IMR-90 (cell line): ENCODE measurements around the gene LARP1. TPM values are rescaled to one million over a fixed set of nuclear protein-coding genes. Genes with fewer than 3 reads are reported as not detected.
A peak's percentile ranks its signal among the peaks of the same experiment; 100 is the strongest.

Experiments
- ATAC-seq: fragments of 200-7000 bp; cut with Tn5 transposase; 2 replicates; pipeline ENCODE4 v1.9.1; 2020; ENCODE audit warnings: low read depth, mild to moderate bottlenecking, moderate library complexity
- BruUV-seq: library from RNA; stranded (reverse); fragments of 400-500 nt; replicated peaks from 2 replicates; lab custom pipeline; 2021; lab: Mats Ljungman, UMichigan
- CTCF ChIA-PET: fragments of 300-600 bp; formaldehyde crosslinking; extraction: SDS; loops from one replicate; lab custom pipeline; 2021; ENCODE audit warnings: antibody characterized with exemption; lab: Yijun Ruan, JAX
- POLR2A ChIA-PET: fragments of 300-600 bp; sonication (Branson Sonifier 250); formaldehyde crosslinking; loops from one replicate; lab custom pipeline; 2022; ENCODE audit warnings: antibody characterized with exemption; ENCODE audit not compliant: unreplicated experiment; lab: Charles Lee
- DNase-seq: peaks from one replicate; pipeline ENCODE4 v3.0.0; 2013
- H2AFZ ChIP-seq: replicated peaks from 2 replicates; pipeline ENCODE3; 2013; ENCODE audit warnings: low read length, mild to moderate bottlenecking; ENCODE audit not compliant: poor library complexity
- H2AK5ac ChIP-seq: 2 replicates; pipeline ENCODE4 v1.6.1; 2013; ENCODE audit warnings: low read depth, low read length, inconsistent platforms
- H2AK9ac ChIP-seq: replicated peaks from 2 replicates; pipeline ENCODE3; 2013; ENCODE audit warnings: mild to moderate bottlenecking, low read depth, low read length, moderate library complexity; ENCODE audit not compliant: poor library complexity
- H2BK120ac ChIP-seq: 2 replicates; pipeline ENCODE4 v1.6.1; 2013; ENCODE audit warnings: low read depth, low read length, inconsistent platforms
- H2BK15ac ChIP-seq: 3 replicates; pipeline ENCODE4 v1.6.1; 2013; ENCODE audit warnings: low read depth, low read length, inconsistent platforms
- H2BK20ac ChIP-seq: 2 replicates; pipeline ENCODE4 v1.6.1; 2013; ENCODE audit warnings: low read depth, mild to moderate bottlenecking, inconsistent platforms, low read length, moderate library complexity
- H2BK5ac ChIP-seq: 2 replicates; pipeline ENCODE4 v1.6.1; 2013; ENCODE audit warnings: mild to moderate bottlenecking, low read depth, low read length, inconsistent platforms; ENCODE audit not compliant: poor library complexity, severe bottlenecking
- H3K14ac ChIP-seq: replicated peaks from 2 replicates; pipeline ENCODE4 v1.6.1; 2013; ENCODE audit warnings: low read depth, low read length, inconsistent platforms
- H3K18ac ChIP-seq: 2 replicates; pipeline ENCODE4 v1.6.1; 2013; ENCODE audit warnings: low read depth, low read length, control low read depth
- H3K23ac ChIP-seq: 2 replicates; pipeline ENCODE4 v1.6.1; 2013; ENCODE audit warnings: low read depth, low read length, inconsistent platforms
- H3K27ac ChIP-seq: 2 replicates; pipeline ENCODE4 v1.5.1; 2013; ENCODE audit warnings: mild to moderate bottlenecking, control low read depth, low read length; ENCODE audit not compliant: insufficient read depth
- H3K27me3 ChIP-seq: 2 replicates; pipeline ENCODE4 v1.6.1; 2013; ENCODE audit warnings: low read length; ENCODE audit not compliant: control insufficient read depth, insufficient read depth
- H3K36me3 ChIP-seq: 2 replicates; pipeline ENCODE4 v1.6.1; 2013; ENCODE audit warnings: low read length, mixed read lengths; ENCODE audit not compliant: control insufficient read depth, insufficient read depth
- H3K4ac ChIP-seq: 2 replicates; pipeline ENCODE4 v1.6.1; 2013; ENCODE audit warnings: low read depth, low read length, inconsistent platforms
- H3K4me1 ChIP-seq: 2 replicates; pipeline ENCODE4 v1.6.1; 2013; ENCODE audit warnings: low read length, mixed read lengths; ENCODE audit not compliant: control insufficient read depth, insufficient read depth
- H3K4me2 ChIP-seq: 2 replicates; pipeline ENCODE4 v1.6.1; 2013; ENCODE audit warnings: low read depth, mild to moderate bottlenecking, control low read depth, low read length, moderate library complexity
- H3K4me3 ChIP-seq: 2 replicates; pipeline ENCODE4 v1.5.1; 2013; ENCODE audit warnings: low read depth, mild to moderate bottlenecking, control low read depth, low read length, moderate library complexity; ENCODE audit not compliant: insufficient read depth
- H3K56ac ChIP-seq: 2 replicates; pipeline ENCODE4 v1.6.1; 2013; ENCODE audit warnings: low read length, inconsistent platforms; ENCODE audit not compliant: insufficient read depth; ENCODE audit errors: extremely low read depth
- H3K79me1 ChIP-seq, 2 experiments: 2 replicates each; pipeline ENCODE4 v1.6.1; 2013; ENCODE audit warnings: low read length in 2 of 2, inconsistent platforms in 1 of 2, low read depth in 1 of 2
- H3K9ac ChIP-seq: 2 replicates; pipeline ENCODE4 v1.6.1; 2013; ENCODE audit warnings: low read depth, low read length, control low read depth
- H3K9me1 ChIP-seq: 2 replicates; pipeline ENCODE4 v1.6.1; 2013; ENCODE audit warnings: low read length, inconsistent platforms; ENCODE audit not compliant: insufficient read depth
- H3K9me3 ChIP-seq: 2 replicates; pipeline ENCODE4 v1.6.1; 2013; ENCODE audit warnings: low read length; ENCODE audit not compliant: control insufficient read depth, insufficient read depth
- H4K20me1 ChIP-seq: 2 replicates; pipeline ENCODE4 v1.6.1; 2013; ENCODE audit warnings: low read length, inconsistent platforms; ENCODE audit not compliant: insufficient read depth
- H4K5ac ChIP-seq: 2 replicates; pipeline ENCODE4 v1.6.1; 2013; ENCODE audit warnings: mild to moderate bottlenecking, low read depth, low read length, control low read depth
- H4K8ac ChIP-seq, 2 experiments: 2 replicates each; pipeline ENCODE4 v1.6.1; 2013; ENCODE audit warnings: low read depth in 2 of 2, low read length in 2 of 2, control low read depth in 1 of 2, inconsistent platforms in 1 of 2
- H4K91ac ChIP-seq: 2 replicates; pipeline ENCODE4 v1.6.1; 2013; ENCODE audit warnings: low read depth, low read length, inconsistent platforms; ENCODE audit not compliant: insufficient read depth
- BHLHE40 ChIP-seq: fragments of 150-350 bp; IDR thresholded peaks from 2 replicates; pipeline ENCODE4 v1.6.1; 2016; ENCODE audit warnings: mild to moderate bottlenecking, low read depth, low read length
- CEBPB ChIP-seq: IDR thresholded peaks from 2 replicates; pipeline ENCODE4 v1.6.1; 2012; ENCODE audit warnings: low read depth, low read length, improper control_type of control experiment
- MAZ ChIP-seq: IDR thresholded peaks from 2 replicates; pipeline ENCODE4 v1.6.1; 2012; ENCODE audit warnings: low read depth, mild to moderate bottlenecking, low read length, improper control_type of control experiment, moderate library complexity, borderline replicate concordance
- NFE2L2 ChIP-seq: fragments of 150-350 bp; IDR thresholded peaks from 2 replicates; pipeline ENCODE4 v1.6.1; 2016; ENCODE audit warnings: low read depth, mild to moderate bottlenecking, low read length
- RAD21 ChIP-seq: IDR thresholded peaks from 2 replicates; pipeline ENCODE4 v1.6.1; 2012; ENCODE audit warnings: low read length, improper control_type of control experiment
- RCOR1 ChIP-seq: IDR thresholded peaks from 2 replicates; pipeline ENCODE4 v1.6.1; 2012; ENCODE audit warnings: mild to moderate bottlenecking, low read length, improper control_type of control experiment; ENCODE audit not compliant: insufficient replicate concordance
- SMC3 ChIP-seq: fragments of 150-350 bp; IDR thresholded peaks from 2 replicates; pipeline ENCODE4 v1.6.1; 2016; ENCODE audit warnings: low read depth, mild to moderate bottlenecking, antibody characterized with exemption, low read length, moderate library complexity
- WGBS, 2 experiments: methylation state at CpG; one replicate each; pipeline versions ENCODE4 v1.1.5 to v1.1.7; 2013; ENCODE audit warnings: missing lambda C conversion rate in 2 of 2; ENCODE audit not compliant: insufficient read length in 1 of 2; ENCODE audit errors: extremely low coverage in 2 of 2; 5-methylcytosine and 5-hydroxymethylcytosine counted together
- dilution Hi-C: fragments of 300-500 bp; cut with HindIII; formaldehyde crosslinking; loops from one replicate; pipeline ENCODE4 v1.14.3; 2018; ENCODE audit warnings: low sequenced_read_pairs; ENCODE audit not compliant: unreplicated experiment
- in situ Hi-C: fragments of 300-500 bp; cut with MboI; formaldehyde crosslinking; loops from 3 replicates; pipeline ENCODE4 v1.14.3; 2019; ENCODE audit warnings: low sequenced_read_pairs, inconsistent platforms, mixed read lengths
- intact Hi-C: fragments of 100-400 bp; cut with micrococcal nuclease; formaldehyde crosslinking; loops from 2 replicates; pipeline ENCODE4 v1.10.0; 2022
- polyA plus RNA-seq, 3 experiments: library from polyadenylated mRNA; depleted of rRNA; stranded (reverse); fragments of >200 nt; gene quantifications; 2 replicates each; pipeline ENCODE4 v1.2.3, GENCODE V29; 2012; ENCODE audit warnings: low replicate concordance in 1 of 3
- total RNA-seq: library from RNA; depleted of rRNA; stranded (reverse); fragments of >200 nt; gene quantifications from 2 replicates; pipeline ENCODE4 v1.2.3, GENCODE V29; 2012
- TF ChIP-seq, protein P1 (sequence below): fragments of 150-350 bp; IDR thresholded peaks from 2 replicates; pipeline ENCODE4 v1.6.1; 2016; ENCODE audit warnings: low read depth, mild to moderate bottlenecking, low read length, moderate library complexity, borderline replicate concordance
- TF ChIP-seq, protein P2 (sequence below): fragments of 150-350 bp; IDR thresholded peaks from 2 replicates; pipeline ENCODE4 v1.6.1; 2017; ENCODE audit warnings: mild to moderate bottlenecking, antibody characterized with exemption, low read length, low read depth

Gene LARP1
- total and polyA plus RNA-seq, 2 of the 4 experiments (the other 2 are of a cell fraction): 47.3 to 77.4 TPM

DNA sequence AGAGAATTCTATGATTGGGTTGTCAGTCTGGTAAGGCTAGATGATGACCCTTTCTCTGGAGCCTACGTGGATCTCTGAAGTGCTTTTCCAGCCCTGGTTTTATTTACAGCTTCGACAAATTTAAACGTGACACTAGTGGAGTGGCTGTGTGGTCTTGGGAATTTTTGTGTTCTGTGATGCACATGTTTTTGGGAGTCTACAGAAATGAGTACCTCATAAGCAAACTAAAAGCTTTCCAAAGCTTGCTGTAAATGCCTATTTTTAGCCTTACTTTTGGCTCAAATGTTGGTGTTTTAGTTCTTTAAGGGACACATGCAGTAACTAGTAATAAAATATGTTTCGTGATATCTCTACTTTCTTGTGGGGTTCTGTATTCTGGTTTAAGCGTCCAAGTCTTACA is 3.3 kb downstream of the LARP1 start:
- Histone ChIP-seq H4K20me1 (peaks cover 71% of the 10 kb centered on the region), H3K4me1 (peaks cover 23% of the 10 kb centered on the region), H2AFZ (no peak overlapping the region), H3K9me1 (peaks cover 19% of the 10 kb centered on the region; the same call in 1 of the 2 replicates), H3K9me3 (no peaks in the 10 kb centered on the region), H4K91ac (no peak overlapping the region), H2BK5ac (no peak overlapping the region), H3K4ac (no peak overlapping the region), H3K14ac (0 out of 2 replicates have a peak overlapping the region, but pooled peaks have one; percentile 19), H2AK9ac (no peak overlapping the region), H2BK20ac (no peak overlapping the region), H3K9ac (0 out of 2 replicates have a peak overlapping the region, but pooled peaks have one; percentile 6), H3K36me3 (no peaks in the 10 kb centered on the region), H2AK5ac (no peak overlapping the region), H2BK120ac (no peak overlapping the region), H3K79me1 (peaks cover 3 to 40% of the 10 kb centered on the region in 2 experiments; a peak in 2 of 4 replicates), H3K18ac (no peak overlapping the region), H3K27me3 (no peaks in the 10 kb centered on the region), H4K8ac (no peak overlapping the region), H3K23ac (peak overlapping the region; percentile 70), H3K4me2 (peak overlapping the region; percentile 95), H3K4me3 (peak overlapping the region; percentile 5; the same call in 1 of the 2 replicates), H2BK15ac (no peak overlapping the region), H3K56ac (no peak overlapping the region), H4K5ac (no peak overlapping the region), H3K27ac (no peak overlapping the region)
- TF ChIP-seq NFE2L2: no peak
- no peak for TF ChIP-seq RAD21
- TF ChIP-seq, protein P1, sequence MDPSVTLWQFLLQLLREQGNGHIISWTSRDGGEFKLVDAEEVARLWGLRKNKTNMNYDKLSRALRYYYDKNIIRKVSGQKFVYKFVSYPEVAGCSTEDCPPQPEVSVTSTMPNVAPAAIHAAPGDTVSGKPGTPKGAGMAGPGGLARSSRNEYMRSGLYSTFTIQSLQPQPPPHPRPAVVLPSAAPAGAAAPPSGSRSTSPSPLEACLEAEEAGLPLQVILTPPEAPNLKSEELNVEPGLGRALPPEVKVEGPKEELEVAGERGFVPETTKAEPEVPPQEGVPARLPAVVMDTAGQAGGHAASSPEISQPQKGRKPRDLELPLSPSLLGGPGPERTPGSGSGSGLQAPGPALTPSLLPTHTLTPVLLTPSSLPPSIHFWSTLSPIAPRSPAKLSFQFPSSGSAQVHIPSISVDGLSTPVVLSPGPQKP: no peak
- no peak for TF ChIP-seq CEBPB
- TF ChIP-seq BHLHE40: no peak
- no peak for TF ChIP-seq RCOR1
- no peak for TF ChIP-seq SMC3
- no peak for TF ChIP-seq MAZ
- TF ChIP-seq, protein P2, sequence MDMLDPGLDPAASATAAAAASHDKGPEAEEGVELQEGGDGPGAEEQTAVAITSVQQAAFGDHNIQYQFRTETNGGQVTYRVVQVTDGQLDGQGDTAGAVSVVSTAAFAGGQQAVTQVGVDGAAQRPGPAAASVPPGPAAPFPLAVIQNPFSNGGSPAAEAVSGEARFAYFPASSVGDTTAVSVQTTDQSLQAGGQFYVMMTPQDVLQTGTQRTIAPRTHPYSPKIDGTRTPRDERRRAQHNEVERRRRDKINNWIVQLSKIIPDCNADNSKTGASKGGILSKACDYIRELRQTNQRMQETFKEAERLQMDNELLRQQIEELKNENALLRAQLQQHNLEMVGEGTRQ: no peak
- ChIA-PET CTCF (interaction anchor here (0.7 kb wide), 1 partner anchor 95 kb away, joined by 3 read pairs; no protein-coding TSS in a partner anchor), POLR2A (interaction anchor here (0.6 kb wide), 1 partner anchor 76 kb away, joined by 6 read pairs; no protein-coding TSS in a partner anchor)
- DNase-seq (peak; percentile 16), ATAC-seq (no peak)
- intact Hi-C loops (no loop called here), dilution Hi-C loops (no loop called here), in situ Hi-C loops (loop anchor here (5.0 kb wide), 1 partner anchor 44 kb away; no protein-coding TSS in a partner anchor)
- no CpG with 5 or more reads among the region's 5 CpGs for WGBS, 2 experiments
- no TSS peak for BruUV-seq
